HepG2 (cell line): ENCODE measurements around the gene CLCA1.

ENCODE experiments used
- CEBPB ChIP-seq: IDR thresholded peaks from 2 replicates; pipeline ENCODE4 v1.6.1; 2011; ENCODE audit warnings: low read depth, low read length, improper control_type of control experiment, borderline replicate concordance
- CHCHD3 ChIP-seq: sonication (generic); formaldehyde crosslinking; IDR thresholded peaks from 2 replicates; pipeline ENCODE4 v1.8.0; 2022; ENCODE audit warnings: mild to moderate bottlenecking, missing genetic modification reagents, moderate library complexity
- HOMEZ ChIP-seq: IDR thresholded peaks from 2 replicates; pipeline ENCODE4 v1.6.1; 2016; ENCODE audit warnings: low read depth
- HOXA9 ChIP-seq: sonication (generic); formaldehyde crosslinking; IDR thresholded peaks from 2 replicates; pipeline ENCODE4 v1.8.1; 2022; ENCODE audit warnings: missing genetic modification reagents, mild to moderate bottlenecking, moderate library complexity, borderline replicate concordance
- KDM5A ChIP-seq: fragments of 200-600 bp; sonication (generic); IDR thresholded peaks from 2 replicates; pipeline ENCODE4 v1.7.0; 2018; ENCODE audit warnings: antibody characterized with exemption, mild to moderate bottlenecking, low read length, borderline replicate concordance
- MAZ ChIP-seq, 2 experiments: sonication (generic) in 1 of 2; formaldehyde crosslinking in 1 of 2; IDR thresholded peaks; 2 replicates each; pipeline versions ENCODE4 v1.5.0 to v1.6.1; 2012 to 2020; ENCODE audit warnings: low read depth in 2 of 2, mild to moderate bottlenecking in 2 of 2, borderline replicate concordance in 1 of 2, improper control_type of control experiment in 1 of 2, low read length in 1 of 2, missing genetic modification reagents in 1 of 2, moderate library complexity in 1 of 2
- SATB2 ChIP-seq: sonication (generic); formaldehyde crosslinking; IDR thresholded peaks from 2 replicates; pipeline ENCODE4 v1.5.0; 2020; ENCODE audit warnings: missing genetic modification reagents
- SP2 ChIP-seq: sonication (generic); formaldehyde crosslinking; IDR thresholded peaks from 2 replicates; pipeline ENCODE4 v1.5.1; 2020; ENCODE audit warnings: mild to moderate bottlenecking, missing genetic modification reagents
- STAT5B ChIP-seq: sonication (generic); formaldehyde crosslinking; IDR thresholded peaks from 2 replicates; pipeline ENCODE4 v1.4.0; 2020; ENCODE audit warnings: missing genetic modification reagents
- USF2 ChIP-seq, 2 experiments: sonication (generic) in 1 of 2; formaldehyde crosslinking in 1 of 2; IDR thresholded peaks; 2 replicates each; pipeline versions ENCODE4 v1.5.1 to v1.6.1; 2011 to 2020; ENCODE audit warnings: borderline replicate concordance in 1 of 2, low read depth in 1 of 2, low read length in 1 of 2, mild to moderate bottlenecking in 1 of 2, missing genetic modification reagents in 1 of 2, moderate library complexity in 1 of 2
- ZNF24 ChIP-seq: fragments of 450-650 bp; IDR thresholded peaks from 2 replicates; pipeline ENCODE4 v1.6.1; 2017; ENCODE audit warnings: antibody characterized with exemption, mild to moderate bottlenecking
- TF ChIP-seq, protein P1 (sequence below): sonication (generic); formaldehyde crosslinking; IDR thresholded peaks from 2 replicates; pipeline ENCODE4 v1.5.0; 2020; ENCODE audit warnings: mild to moderate bottlenecking, missing genetic modification reagents, moderate library complexity
- TF ChIP-seq, protein P2 (sequence below): sonication (generic); formaldehyde crosslinking; IDR thresholded peaks from 2 replicates; pipeline ENCODE4 v1.8.0; 2022; ENCODE audit warnings: mild to moderate bottlenecking, missing genetic modification reagents

- TF ChIP-seq ZNF24 (no peak), SP2 (CRISPR knock-in tag) (no peak), KDM5A (no peak), CEBPB (no peak), CHCHD3 (CRISPR knock-in tag) (no peak), USF2 (IDR thresholded peaks at IDR 0.05; ENCODE audit: low read depth, low read length) (no peak), USF2 (CRISPR knock-in tag; IDR thresholded peaks at IDR 0.05; ENCODE audit: borderline replicate concordance) (no peak), STAT5B (CRISPR knock-in tag) (no peak), HOMEZ (no peak), SATB2 (CRISPR knock-in tag) (no peak), MAZ (IDR thresholded peaks at IDR 0.05; ENCODE audit: borderline replicate concordance, low read depth, low read length) (no peak), MAZ (CRISPR knock-in tag; IDR thresholded peaks at IDR 0.05; ENCODE audit: low read depth) (no peak), HOXA9 (CRISPR knock-in tag) (no peak)
- TF ChIP-seq, protein P1, sequence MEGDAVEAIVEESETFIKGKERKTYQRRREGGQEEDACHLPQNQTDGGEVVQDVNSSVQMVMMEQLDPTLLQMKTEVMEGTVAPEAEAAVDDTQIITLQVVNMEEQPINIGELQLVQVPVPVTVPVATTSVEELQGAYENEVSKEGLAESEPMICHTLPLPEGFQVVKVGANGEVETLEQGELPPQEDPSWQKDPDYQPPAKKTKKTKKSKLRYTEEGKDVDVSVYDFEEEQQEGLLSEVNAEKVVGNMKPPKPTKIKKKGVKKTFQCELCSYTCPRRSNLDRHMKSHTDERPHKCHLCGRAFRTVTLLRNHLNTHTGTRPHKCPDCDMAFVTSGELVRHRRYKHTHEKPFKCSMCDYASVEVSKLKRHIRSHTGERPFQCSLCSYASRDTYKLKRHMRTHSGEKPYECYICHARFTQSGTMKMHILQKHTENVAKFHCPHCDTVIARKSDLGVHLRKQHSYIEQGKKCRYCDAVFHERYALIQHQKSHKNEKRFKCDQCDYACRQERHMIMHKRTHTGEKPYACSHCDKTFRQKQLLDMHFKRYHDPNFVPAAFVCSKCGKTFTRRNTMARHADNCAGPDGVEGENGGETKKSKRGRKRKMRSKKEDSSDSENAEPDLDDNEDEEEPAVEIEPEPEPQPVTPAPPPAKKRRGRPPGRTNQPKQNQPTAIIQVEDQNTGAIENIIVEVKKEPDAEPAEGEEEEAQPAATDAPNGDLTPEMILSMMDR: no peak
- TF ChIP-seq, protein P2, sequence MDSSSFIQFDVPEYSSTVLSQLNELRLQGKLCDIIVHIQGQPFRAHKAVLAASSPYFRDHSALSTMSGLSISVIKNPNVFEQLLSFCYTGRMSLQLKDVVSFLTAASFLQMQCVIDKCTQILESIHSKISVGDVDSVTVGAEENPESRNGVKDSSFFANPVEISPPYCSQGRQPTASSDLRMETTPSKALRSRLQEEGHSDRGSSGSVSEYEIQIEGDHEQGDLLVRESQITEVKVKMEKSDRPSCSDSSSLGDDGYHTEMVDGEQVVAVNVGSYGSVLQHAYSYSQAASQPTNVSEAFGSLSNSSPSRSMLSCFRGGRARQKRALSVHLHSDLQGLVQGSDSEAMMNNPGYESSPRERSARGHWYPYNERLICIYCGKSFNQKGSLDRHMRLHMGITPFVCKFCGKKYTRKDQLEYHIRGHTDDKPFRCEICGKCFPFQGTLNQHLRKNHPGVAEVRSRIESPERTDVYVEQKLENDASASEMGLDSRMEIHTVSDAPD: no peak
Measured at GRCh38 chr1:86504137-86504479, 35.4 kb downstream of the CLCA1 start.
